Measurements from ENCODE around the gene RBBP6.
"Not testable (repeated sequence)": the region's sequence is repeated elsewhere in the genome, so short reads cannot be mapped to it uniquely, and the experiment has no call there.

The RBBP6 gene

GRCh38 chr16:24568392-24568791 is 29.0 kb downstream of the RBBP6 start:
- DNase-seq (ENCODE audit: low spot score): no peak

GRCh38 chr16:24571096-24571495 is 31.7 kb downstream of the RBBP6 start:
- no peak for DNase-seq (ENCODE audit: low spot score)

- DNase-seq (ENCODE audit: low spot score): no peak
Measured at GRCh38 chr16:24572069-24572468, 32.7 kb downstream of the RBBP6 start.

GRCh38 chr16:24573141-24573540 is 33.8 kb downstream of the RBBP6 start:
- DNase-seq (ENCODE audit: low spot score): no peak

GRCh38 chr16:24574515-24575485 is 35.4 kb downstream of the RBBP6 start:
- DNase-seq (ENCODE audit: low spot score): not testable (repeated sequence)

GRCh38 chr16:24575791-24576190 is 36.4 kb downstream of the RBBP6 start:
- not testable (repeated sequence) for DNase-seq (ENCODE audit: low spot score)

GRCh38 chr16:24577167-24577566 is 37.8 kb downstream of the RBBP6 start:
- DNase-seq (ENCODE audit: low spot score): no peak

GRCh38 chr16:24580665-24581064 is 41.3 kb downstream of the RBBP6 start:
- no peak for DNase-seq (ENCODE audit: low spot score)

- no peak for DNase-seq (ENCODE audit: low spot score)
Measured at GRCh38 chr16:24583494-24583893, 44.1 kb downstream of the RBBP6 start.

- no peak for DNase-seq (ENCODE audit: low spot score)
Measured at GRCh38 chr16:24589997-24590396, 50.6 kb downstream of the RBBP6 start.

- no peak for DNase-seq (ENCODE audit: low spot score)
Measured at GRCh38 chr16:24598777-24599437, 59.5 kb downstream of the RBBP6 start.

- DNase-seq (ENCODE audit: low spot score): no peak
Measured at GRCh38 chr16:24609417-24609739, 70.0 kb downstream of the RBBP6 start.

GRCh38 chr16:24609740-24610415 is 70.5 kb downstream of the RBBP6 start:
- DNase-seq (ENCODE audit: low spot score): peak; percentile 78

- DNase-seq (ENCODE audit: low spot score): peak; percentile 47
Measured at GRCh38 chr16:24610416-24610755, 71.0 kb downstream of the RBBP6 start.

GRCh38 chr16:24611310-24611709 is 71.9 kb downstream of the RBBP6 start:
- no peak for DNase-seq (ENCODE audit: low spot score)

- no peak for DNase-seq (ENCODE audit: low spot score)
Measured at GRCh38 chr16:24612656-24613055, 73.3 kb downstream of the RBBP6 start.

- DNase-seq (ENCODE audit: low spot score): not testable (repeated sequence)
Measured at GRCh38 chr16:24613267-24613666, 73.9 kb downstream of the RBBP6 start.

GRCh38 chr16:24617502-24617901 is 78.1 kb downstream of the RBBP6 start:
- no peak for DNase-seq (ENCODE audit: low spot score)
